Nephron (organoid): ENCODE measurements around the gene PIGZ.

Experiments
- H3K27ac Mint-ChIP-seq, 3 experiments: 2 replicates each; pipeline ENCODE4 v1.8.0; 2020; ENCODE audit warnings: mixed read lengths in 3 of 3, mild to moderate bottlenecking in 2 of 3, moderate library complexity in 1 of 3
- H3K27me3 Mint-ChIP-seq: 2 replicates; pipeline ENCODE4 v1.8.0; 2021; ENCODE audit warnings: low read depth, mild to moderate bottlenecking, moderate library complexity, mixed read lengths
- H3K36me3 Mint-ChIP-seq: 2 replicates; pipeline ENCODE4 v1.8.0; 2020; ENCODE audit warnings: low read depth, mixed read lengths
- H3K4me1 Mint-ChIP-seq: 2 replicates; pipeline ENCODE4 v1.8.0; 2020; ENCODE audit warnings: mixed read lengths
- H3K4me3 Mint-ChIP-seq, 3 experiments: 2 replicates each; pipeline ENCODE4 v1.8.0; 2020; ENCODE audit warnings: mild to moderate bottlenecking in 3 of 3, mixed read lengths in 3 of 3, moderate library complexity in 2 of 3
- H3K9me3 Mint-ChIP-seq: 2 replicates; pipeline ENCODE4 v1.8.0; 2020; ENCODE audit warnings: mixed read lengths
- CTCF ChIP-seq, 3 experiments: fragments of 200-600 bp; sonication (generic); IDR thresholded peaks; one replicate each; pipeline ENCODE4 v1.5.0; 2021; ENCODE audit warnings: antibody characterized with exemption in 3 of 3; ENCODE audit not compliant: unreplicated experiment in 3 of 3

Gene PIGZ

GRCh38 chr3:196992461-196993065 is 23.9 kb upstream of the PIGZ start:
- Mint-ChIP-seq H3K9me3 (no peaks in the 10 kb centered on the region), H3K36me3 (no peaks in the 10 kb centered on the region), H3K27me3 (no peaks in the 10 kb centered on the region), H3K4me3 (no peak overlapping the region), H3K4me1 (peaks cover 8% of the 10 kb centered on the region), H3K27ac (no peak overlapping the region)
- no peak for TF ChIP-seq CTCF (IDR thresholded peaks at IDR 0.05; ENCODE audit: unreplicated experiment in 3 of 3)

- H3K4me3 Mint-ChIP-seq = no peak overlapping the region
- peaks cover 8% of the 10 kb centered on the region for H3K4me1 Mint-ChIP-seq
- no peaks in the 10 kb centered on the region for H3K36me3 Mint-ChIP-seq
- H3K9me3 Mint-ChIP-seq = no peaks in the 10 kb centered on the region
- H3K27ac Mint-ChIP-seq = no peak overlapping the region
- no peaks in the 10 kb centered on the region for H3K27me3 Mint-ChIP-seq
- no peak for TF ChIP-seq CTCF (IDR thresholded peaks at IDR 0.05; ENCODE audit: unreplicated experiment in 3 of 3)
Measured at GRCh38 chr3:196991581-196992460, 23.2 kb upstream of the PIGZ start.

GRCh38 chr3:196990601-196991007 is 22.0 kb upstream of the PIGZ start:
- Mint-ChIP-seq H3K27ac (no peak overlapping the region), H3K4me3 (no peak overlapping the region), H3K27me3 (no peaks in the 10 kb centered on the region), H3K4me1 (peaks cover 8% of the 10 kb centered on the region), H3K36me3 (no peaks in the 10 kb centered on the region), H3K9me3 (no peaks in the 10 kb centered on the region)
- TF ChIP-seq CTCF (IDR thresholded peaks at IDR 0.05; ENCODE audit: unreplicated experiment in 3 of 3) = no peak

GRCh38 chr3:196989721-196990262 is 21.2 kb upstream of the PIGZ start:
- H3K4me3 Mint-ChIP-seq = no peak overlapping the region
- H3K27ac Mint-ChIP-seq = no peak overlapping the region
- no peaks in the 10 kb centered on the region for H3K27me3 Mint-ChIP-seq
- peaks cover 8% of the 10 kb centered on the region for H3K4me1 Mint-ChIP-seq
- no peaks in the 10 kb centered on the region for H3K36me3 Mint-ChIP-seq
- no peaks in the 10 kb centered on the region for H3K9me3 Mint-ChIP-seq
- TF ChIP-seq CTCF (IDR thresholded peaks at IDR 0.05; ENCODE audit: unreplicated experiment in 3 of 3) = no peak

- Mint-ChIP-seq H3K27me3 (no peaks in the 10 kb centered on the region), H3K4me1 (no peaks in the 10 kb centered on the region), H3K4me3 (no peak overlapping the region), H3K9me3 (peaks cover 3% of the 10 kb centered on the region), H3K27ac (no peak overlapping the region), H3K36me3 (no peaks in the 10 kb centered on the region)
- no peak for TF ChIP-seq CTCF (IDR thresholded peaks at IDR 0.05; ENCODE audit: unreplicated experiment in 3 of 3)
Measured at GRCh38 chr3:196988241-196989029, 19.8 kb upstream of the PIGZ start.
